T-helper 2 cell treated with Interferon-gamma antibody and Interleukin-4, amounts not matched to agents 100 ng/mL and 5 ng/mL, for 36 hours (primary cell): Measurements from ENCODE around the gene CFAP410. TPM values are rescaled to one million over a fixed set of nuclear protein-coding genes. Genes with fewer than 3 reads are reported as not detected.

Experiments used
- intact Hi-C: fragments of 100-400 bp; cut with micrococcal nuclease; formaldehyde crosslinking; loops from one replicate; pipeline ENCODE4 v1.15.1; 2023
- total RNA-seq: library from RNA; stranded (reverse); gene quantifications from 2 replicates; pipeline ENCODE4 v1.2.3, GENCODE V29; 2022

The CFAP410 gene
- total RNA-seq, 1 donor from 2014 or later = 19.8 TPM

DNA sequence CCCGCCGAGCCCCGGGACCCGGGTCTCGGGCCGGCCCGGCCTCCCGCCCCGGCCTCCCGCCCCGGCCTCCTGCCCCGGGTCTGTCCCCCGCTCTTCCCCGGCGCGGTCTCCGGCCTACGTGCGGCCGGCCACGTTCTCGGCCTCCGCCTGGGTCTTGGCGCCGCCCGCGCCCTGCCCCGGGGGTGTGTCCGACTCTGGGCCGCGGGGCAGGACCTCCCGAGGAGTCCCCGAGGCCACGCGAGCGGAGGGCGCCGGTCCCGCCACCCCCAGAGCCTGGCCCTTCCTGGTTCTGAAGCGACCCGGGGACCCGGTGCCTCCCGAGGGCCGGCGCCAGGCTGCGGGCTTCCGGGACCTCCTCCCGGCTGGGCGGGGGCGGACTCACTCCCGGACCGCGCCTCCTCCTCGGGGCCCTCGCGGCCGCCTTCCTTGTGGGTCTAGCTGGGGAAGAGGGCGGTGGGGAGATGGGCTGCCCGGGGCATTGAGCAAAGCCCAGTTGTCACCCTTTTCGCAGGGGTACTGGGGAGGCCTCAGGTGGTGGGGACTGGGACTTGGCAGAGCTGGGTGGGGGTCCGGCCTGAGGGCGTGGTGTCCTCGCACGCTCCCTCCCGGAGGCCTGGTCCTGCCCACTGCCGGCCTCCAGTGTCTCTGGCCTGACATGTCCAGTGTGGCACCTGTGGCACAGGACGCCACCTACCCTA, 38.8 kb downstream of the CFAP410 start:
- intact Hi-C loops = no loop called here

DNA sequence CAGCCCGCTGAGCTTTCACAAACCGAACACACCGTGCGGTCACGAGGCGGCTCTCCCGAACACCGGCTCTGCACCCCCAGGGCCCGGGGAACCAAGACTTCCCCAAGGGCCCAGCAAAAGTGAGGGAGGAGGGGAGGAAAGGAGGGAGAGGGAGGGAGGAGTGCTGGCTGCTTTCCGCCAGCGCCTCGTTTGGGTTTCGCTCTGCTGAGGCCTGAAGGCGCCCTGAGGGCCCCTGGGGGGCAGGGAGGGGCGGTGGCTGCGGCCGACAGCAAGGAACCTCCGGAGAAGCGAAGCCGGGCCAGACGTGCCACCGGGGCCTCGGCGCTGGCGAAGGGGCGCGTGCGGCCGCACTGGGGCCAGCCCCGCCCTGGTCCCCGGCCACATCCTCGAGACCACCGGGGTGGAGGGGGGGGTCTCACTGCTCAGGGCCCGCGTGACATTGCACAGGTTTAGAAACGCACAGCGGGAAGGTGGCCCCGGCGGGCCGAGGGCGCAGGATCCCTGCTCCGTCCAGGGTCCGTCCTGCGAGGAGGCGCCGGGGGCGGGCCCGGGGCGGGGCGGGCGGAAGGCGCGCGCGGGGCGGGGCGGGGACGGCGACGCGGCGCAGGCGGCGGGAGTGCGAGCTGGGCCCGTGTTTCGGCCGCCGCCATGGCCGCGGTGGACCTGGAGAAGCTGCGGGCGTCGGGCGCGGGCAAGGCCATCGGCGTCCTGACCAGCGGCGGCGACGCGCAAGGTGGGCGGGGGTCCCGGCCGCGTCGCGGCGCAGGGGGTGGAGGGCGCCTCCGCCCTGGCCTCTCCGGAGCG, 39.5 kb downstream of the CFAP410 start, which contains the start of gene PFKL:
Gene PFKL, plus strand, starts transcription at position 596 of the 804 bp plus-strand sequence. Its CDS starts 53 bp downstream, at position 649.
- intact Hi-C loops = loop anchor here (5.0 kb wide), 1 partner anchor 287 kb away; the partner anchor contains the start of gene TRAPPC10

DNA sequence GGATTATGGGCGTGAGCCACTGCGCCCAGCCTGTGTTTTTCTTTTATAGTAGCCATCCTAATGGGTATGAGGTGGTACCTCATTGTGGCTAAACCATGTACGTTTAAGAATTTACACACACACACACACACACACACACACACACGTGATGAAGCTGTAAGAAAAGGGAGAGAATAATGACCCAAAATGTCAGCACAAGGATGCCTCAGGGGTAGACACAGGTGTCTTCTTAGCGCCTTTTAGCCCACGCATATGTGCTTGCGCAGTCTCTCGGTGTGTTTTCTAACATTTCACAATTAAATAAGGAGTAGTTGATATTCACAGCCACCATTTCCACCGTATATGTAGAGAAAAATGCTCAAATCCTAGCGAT, 40.1 kb downstream of the CFAP410 start:
- intact Hi-C loops = loop anchor here (5.0 kb wide), 1 partner anchor 287 kb away; the partner anchor contains the start of gene TRAPPC10

DNA sequence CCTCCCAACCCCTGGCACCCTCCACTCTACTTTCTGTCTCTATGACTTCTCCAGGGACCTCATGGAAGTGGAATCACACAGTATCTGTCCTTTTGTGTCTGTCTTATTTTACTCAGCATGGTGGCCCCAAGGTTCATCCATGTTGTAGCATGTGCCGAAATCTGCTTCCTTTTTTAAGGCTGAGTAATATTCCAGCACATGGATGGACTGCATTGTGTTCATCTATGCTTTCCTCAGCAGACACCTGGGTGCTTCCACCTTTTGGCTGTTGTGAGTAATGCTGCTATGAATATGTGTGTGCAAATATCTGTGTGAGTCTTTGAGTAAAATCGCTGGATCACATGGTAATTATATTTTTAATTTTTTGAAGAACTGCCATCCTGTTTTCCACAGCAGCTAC, 40.9 kb downstream of the CFAP410 start:
- intact Hi-C loops = loop anchor here (5.0 kb wide), 1 partner anchor 286 kb away; the partner anchor contains the start of gene TRAPPC10

DNA sequence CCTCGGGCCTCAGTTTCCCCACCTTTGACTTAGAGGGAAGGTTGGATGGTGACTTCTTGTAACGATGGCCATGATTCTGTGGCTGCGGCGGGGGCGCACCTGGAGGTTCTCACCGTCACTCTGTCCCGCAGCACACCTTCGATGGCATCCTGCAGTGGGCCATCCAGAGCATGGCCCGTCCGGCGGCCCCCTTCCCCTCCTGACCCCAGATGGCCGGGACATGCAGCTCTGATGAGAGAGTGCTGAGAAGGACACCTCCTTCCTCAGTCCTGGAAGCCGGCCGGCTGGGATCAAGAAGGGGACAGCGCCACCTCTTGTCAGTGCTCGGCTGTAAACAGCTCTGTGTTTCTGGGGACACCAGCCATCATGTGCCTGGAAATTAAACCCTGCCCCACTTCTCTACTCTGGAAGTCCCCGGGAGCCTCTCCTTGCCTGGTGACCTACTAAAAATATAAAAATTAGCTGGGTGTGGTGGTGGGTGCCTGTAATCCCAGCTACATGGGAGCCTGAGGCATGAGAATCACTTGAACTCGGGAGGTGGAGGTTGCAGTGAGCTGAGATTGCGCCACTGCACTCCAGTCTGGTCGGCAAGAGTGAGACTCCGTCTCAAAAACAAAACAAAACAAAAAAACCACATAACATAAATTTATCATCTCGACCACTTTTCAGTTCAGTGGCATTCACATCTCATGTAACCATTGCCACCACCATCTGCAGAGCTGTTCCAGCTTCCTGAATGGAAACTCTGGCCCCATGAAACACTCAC, 41.5 kb downstream of the CFAP410 start:
- intact Hi-C loops = loop anchor here (5.0 kb wide), 1 partner anchor 285 kb away; the partner anchor contains the start of gene TRAPPC10

DNA sequence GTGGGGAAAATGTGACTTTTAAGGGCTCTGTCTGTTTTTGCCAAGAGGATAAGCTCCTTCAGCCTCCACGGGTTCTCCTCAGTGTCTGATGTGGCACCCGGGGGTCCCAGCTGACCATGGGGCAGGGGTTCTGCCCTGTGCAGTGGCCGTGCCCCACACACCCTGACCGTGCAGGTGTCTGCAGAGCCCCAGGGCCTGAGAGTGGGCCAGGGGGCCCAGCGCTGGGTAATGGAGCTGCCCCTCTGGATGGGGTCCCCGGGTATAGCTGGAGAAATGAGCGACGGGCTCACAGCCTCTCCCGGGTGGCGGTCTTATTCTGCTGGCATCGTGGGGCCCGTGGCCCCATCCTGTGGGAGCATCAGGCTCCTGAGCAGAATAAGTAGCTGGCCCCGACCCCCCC, 42.3 kb downstream of the CFAP410 start:
- intact Hi-C loops = loop anchor here (5.0 kb wide), 1 partner anchor 285 kb away; the partner anchor contains the start of gene TRAPPC10

DNA sequence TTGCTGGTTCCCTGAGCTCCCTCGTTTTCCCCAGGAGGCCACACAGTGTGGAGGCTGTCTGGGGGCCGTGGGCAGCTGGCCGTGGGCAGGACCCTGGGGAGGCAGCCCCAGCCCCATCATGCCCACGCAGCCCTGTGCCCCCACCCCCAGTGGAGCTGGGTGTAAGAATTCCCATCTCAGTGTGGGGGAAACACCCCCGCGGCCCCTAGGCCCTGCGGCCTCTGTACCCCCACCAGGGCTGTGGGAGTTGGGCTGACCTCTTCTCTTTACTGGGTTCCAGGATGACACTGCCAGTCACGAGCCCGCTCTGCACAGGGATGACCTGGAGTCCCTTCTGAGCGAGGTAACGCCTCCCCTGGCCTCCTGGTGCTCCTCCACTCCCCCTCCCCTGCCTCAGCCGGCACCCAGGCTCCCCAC, 43.1 kb downstream of the CFAP410 start:
- intact Hi-C loops = loop anchor here (5.0 kb wide), 1 partner anchor 284 kb away; the partner anchor contains the start of gene TRAPPC10

DNA sequence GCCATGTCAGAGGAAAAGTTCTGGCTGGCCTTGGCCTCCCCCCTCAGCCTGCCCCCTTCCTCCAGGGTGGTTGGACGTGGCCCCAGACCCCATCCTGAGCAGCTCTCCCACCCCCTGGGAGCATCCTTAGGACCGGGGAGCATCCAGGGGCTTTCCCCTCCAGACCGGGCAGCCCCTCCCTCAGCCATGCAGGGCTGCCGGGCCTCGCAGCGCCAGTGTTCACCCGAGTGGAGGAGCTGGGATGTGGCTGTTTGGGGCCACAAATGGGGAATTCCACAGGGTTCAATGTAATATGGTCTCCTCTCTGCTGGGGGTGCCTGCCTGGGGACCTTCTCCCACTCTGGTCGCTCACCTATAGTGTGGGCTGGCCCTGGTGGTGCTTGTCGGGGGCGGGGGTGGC, 43.5 kb downstream of the CFAP410 start:
- intact Hi-C loops = loop anchor here (5.0 kb wide), 1 partner anchor 283 kb away; the partner anchor contains the start of gene TRAPPC10

DNA sequence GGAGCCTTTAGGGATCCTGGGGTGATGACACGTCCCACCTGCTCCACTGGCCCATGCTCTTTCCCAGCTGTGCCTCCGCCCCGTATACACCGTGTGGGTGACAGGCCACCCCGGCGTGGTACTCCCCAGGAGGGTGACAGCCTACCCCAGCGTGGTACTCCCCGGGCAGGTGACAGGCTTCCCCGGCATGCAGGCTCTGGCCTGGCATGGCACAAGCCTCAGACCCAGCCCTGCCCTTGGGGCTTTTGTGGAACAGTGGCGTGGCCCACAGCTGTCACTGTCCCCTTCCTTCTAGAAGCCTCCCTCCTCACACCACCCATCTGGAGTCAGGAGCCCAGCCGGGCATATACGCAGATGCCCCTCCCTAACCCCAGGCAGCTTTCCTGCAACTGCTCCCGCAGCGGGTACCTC, 44.0 kb downstream of the CFAP410 start:
- intact Hi-C loops = loop anchor here (5.0 kb wide), 1 partner anchor 283 kb away; the partner anchor contains the start of gene TRAPPC10

DNA sequence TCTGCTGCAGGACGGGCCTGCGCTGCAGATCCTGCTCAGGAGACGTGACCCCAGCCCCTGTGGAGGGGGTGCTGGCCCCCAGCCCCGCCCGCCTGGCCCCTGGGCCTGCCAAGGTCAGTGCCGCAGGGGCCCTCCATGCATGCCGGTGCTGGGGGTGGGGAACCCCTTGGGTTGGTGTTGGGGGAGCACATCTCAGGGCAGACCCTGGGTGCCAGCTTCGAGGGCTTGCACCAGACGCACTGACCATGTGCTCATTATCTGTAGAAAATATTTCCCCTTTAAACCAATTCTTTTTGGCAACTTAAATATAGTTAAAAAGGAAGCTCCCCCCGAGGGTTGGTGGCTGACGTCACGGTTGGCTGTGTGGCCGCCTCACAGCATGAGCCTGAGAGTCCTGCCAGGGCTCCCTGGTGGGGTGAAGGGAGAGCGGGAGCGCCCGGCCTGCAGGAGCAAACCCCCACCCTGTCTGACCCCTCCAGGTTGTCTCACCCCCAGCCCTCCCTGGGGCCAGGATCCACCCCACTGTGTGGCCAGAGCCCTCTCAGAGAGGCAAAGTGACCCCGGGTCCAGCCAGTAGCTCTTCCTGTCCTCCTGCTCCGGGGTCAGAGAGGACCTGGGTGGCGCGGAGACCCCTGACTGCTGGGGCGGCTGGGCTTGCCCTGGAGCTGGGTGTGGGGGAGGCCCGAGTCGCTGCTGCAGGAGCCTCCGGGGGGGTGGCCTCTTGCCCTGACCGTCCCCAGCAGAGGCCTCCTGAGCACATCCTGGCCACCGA, 44.6 kb downstream of the CFAP410 start:
- intact Hi-C loops = loop anchor here (5.0 kb wide), 1 partner anchor 282 kb away; the partner anchor contains the start of gene TRAPPC10

DNA sequence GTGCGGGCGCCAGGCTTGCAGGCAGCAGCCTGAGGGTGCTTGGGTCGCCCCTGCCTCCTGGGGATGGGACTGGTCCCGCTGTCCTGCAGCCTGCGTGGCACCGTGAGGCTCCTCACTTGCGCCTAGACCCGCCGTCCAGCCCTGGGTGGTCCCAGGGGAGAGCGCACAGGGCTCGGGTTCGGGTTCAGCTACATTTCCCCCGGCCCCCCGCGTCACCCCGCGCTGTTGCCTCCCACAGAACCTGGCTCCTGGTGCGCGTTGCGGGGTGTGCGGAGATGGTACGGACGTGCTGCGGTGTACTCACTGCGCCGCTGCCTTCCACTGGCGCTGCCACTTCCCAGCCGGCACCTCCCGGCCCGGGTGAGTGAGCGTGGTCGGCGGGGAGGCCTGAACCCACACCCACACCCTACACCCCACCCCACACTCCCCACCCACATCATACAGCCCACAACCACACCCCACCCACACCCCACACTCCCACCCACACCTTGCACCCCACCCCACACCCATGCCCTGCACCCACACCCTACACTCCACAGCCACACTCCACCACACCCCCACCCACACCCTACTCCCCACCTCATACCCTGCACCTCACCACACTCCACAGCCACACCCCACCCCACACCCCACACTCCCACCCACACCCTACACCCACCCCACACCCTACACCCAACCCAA, 45.5 kb downstream of the CFAP410 start:
- intact Hi-C loops = no loop called here

DNA sequence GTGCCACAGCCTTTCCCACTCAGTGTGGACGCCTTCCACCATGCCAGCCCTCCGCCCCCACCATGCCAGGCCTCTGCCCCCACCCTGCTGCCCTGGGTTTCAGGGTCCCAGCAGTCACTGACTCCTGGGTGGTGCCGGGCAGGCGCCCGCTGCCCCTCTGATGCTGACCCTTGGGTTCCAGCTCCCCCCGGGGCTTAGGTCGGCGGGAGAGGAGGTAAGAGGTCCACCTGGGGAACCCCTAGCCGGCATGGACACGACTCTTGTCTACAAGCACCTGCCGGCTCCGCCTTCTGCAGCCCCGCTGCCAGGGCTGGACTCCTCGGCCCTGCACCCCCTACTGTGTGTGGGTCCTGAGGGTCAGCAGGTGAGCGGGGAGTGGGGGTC, 46.4 kb downstream of the CFAP410 start:
- intact Hi-C loops = no loop called here

DNA sequence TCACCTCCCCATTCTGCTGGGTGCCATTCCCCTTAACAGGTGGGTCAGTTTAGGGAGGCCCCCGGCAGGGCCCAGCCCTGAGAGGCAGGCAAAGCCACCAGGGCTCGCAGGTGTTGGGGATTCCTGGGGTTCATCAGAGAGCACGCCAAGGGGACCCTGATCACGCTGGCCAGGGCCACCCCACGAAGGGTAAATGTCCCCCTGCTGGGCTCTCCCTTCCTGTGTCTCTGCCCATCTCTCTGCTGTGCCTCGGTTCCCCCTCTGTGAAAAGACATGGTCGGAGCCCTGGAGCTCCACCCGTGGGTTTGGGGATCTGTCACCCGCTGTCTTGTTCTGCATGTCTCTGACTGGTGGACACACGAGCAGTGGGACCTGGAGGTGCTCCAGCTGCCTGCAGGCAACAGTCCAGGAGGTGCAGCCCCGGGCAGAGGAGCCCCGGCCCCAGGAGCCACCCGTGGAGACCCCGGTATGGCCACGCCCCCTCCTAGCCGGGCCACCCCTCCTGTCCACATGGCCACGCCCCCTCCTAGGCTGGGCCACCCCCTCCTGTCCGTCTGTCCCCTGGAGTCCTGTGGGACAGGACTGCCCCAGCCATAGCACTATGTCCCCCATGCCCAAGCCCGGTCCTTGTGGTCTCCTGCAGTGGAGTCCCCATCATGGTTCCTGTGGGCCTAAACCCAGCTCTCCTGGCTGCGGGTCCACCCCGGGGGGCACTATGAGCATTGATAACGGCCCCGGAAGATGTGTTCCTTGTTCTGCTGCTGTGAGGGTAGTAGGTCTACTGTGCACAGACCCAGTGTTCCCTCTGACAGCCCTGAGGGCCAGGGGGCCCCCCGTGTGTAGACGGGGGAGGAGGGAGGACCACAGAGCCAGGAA, 47.0 kb downstream of the CFAP410 start:
- intact Hi-C loops = no loop called here

DNA sequence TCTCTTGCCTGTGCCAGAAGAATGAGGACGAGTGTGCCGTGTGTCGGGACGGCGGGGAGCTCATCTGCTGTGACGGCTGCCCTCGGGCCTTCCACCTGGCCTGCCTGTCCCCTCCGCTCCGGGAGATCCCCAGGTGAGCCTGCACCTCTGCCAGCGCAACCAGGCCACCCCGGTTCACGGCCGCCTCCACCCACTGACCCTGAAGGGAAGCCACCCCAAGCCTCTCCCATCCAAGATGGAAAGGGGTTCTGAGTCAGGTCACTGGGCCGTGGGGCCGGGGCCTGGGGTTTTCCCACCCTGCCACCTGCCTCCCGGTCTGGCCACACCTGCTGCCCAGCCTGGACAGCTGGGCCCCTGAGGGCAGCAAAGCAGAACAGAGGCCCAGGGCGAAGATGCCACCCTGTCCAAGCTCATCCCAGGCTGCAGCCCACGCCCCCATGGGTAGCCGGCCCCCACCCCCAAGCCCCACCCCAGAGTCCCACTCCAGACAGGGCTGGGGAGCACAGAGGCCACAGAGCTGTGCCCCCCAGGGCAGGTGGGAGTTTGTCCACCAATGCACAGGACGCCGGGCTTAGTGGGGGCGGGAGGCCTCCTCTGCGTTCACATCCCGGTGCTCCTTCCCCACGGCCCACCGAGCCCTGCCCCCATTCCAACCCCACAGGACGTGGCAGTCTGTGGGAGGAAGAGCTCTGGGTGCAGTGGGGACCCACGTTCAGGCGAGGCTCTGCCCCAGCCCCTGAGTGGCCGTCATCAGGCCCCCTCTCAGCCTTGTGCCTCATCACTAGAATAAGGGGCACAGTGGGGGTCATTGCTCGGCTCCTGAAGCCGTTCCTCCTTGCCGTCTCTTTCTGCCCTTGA, 47.9 kb downstream of the CFAP410 start:
- intact Hi-C loops = no loop called here

DNA sequence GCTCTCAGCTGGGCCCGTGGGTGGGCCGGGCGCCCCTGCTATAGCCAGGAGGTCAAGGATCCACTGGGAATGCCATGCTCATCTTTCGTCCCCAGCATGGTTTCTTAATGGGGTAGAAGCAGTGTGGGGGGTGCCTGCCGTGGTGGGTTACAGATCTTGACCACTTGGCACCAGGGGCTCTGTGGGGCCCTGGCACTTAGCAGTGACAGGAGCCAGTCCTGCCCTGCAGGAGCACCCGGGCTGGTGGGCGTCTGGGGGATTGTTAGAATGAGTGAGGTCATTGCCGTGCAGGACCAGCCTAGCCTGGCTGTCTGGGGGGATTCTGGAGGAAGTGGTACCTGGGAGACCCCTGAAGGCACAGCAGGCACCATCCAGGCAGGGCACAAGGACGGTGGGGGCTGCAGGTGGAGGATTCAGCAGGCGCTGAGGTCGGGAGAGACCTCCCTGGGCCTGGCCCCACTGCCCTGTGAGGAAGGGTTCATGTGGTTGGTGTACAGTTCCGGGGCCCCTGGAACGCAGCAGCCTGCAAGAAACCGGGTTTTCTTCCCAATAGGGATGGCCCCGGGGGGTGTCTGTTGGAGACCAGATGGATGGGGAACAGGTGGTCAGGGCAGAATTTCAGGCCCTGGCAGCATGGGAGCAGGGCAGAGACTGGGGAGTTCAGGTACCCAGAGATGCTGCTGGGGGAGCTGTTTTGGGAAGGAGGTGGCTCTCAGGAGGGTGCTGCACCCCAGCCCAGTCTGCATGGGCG, 48.7 kb downstream of the CFAP410 start:
- intact Hi-C loops = no loop called here

DNA sequence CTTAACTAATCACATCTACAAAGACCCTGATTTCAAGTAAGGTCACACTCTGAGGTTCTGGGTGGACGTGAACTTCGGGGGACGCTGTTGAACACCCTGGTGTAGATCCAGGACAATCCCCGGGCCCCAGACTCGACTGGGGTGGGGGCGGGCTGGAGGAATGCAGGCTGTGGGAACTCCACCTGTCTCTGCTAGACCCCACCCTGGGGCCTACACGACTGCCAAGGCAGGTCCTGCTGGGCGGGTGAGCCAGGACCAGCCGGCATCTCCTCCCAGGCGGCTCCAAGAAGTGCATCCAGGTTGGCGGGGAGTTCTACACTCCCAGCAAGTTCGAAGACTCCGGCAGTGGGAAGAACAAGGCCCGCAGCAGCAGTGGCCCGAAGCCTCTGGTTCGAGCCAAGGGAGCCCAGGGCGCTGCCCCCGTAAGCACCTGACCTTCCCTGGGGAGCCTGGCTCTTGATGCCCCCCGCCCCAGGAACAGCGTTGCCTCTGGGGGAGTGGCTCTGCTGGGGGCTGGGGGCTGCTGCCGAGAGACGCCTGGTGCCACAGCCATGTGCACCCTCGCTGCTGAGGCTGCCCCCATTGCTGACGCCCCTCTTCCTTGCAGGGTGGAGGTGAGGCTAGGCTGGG, 49.7 kb downstream of the CFAP410 start:
- intact Hi-C loops = no loop called here
